Gastrocnemius medialis (tissue), 4 donors: ENCODE measurements around the gene CDC14C. TPM values are rescaled to one million over a fixed set of nuclear protein-coding genes. Genes with fewer than 3 reads are reported as not detected.

Source experiments
- ATAC-seq, 2 donors: fragments of 150-250 bp; one replicate each; pipeline ENCODE4 v1.9.1; 2016
- DNase-seq, 2 donors: peaks; one replicate each; pipeline ENCODE4 v3.0.0-alpha.2; 2019
- H3K27ac ChIP-seq, 4 donors: fragments of 200-600 bp; sonication (generic); 1 replicate in 1 of 4; 2 replicates in 3 of 4; pipeline ENCODE4 v1.5.1; 2016 to 2018; ENCODE audit warnings: mild to moderate bottlenecking in 2 of 4, moderate library complexity in 1 of 4
- H3K27me3 ChIP-seq, 3 donors: fragments of 200-600 bp; sonication (generic) in 2 of 3; 1 replicate in 1 of 3; 2 replicates in 2 of 3; pipeline versions ENCODE4 v1.5.1 to v1.6.0; 2016 to 2019; ENCODE audit warnings: mild to moderate bottlenecking in 1 of 3, moderate library complexity in 1 of 3
- H3K36me3 ChIP-seq, 2 donors: fragments of 200-600 bp; sonication (generic) in 1 of 2; one replicate each; pipeline ENCODE4 v1.5.1; 2017 to 2018
- H3K4me1 ChIP-seq, 2 donors: fragments of 200-600 bp; sonication (generic) in 1 of 2; one replicate each; pipeline ENCODE4 v1.5.1; 2016 to 2017; ENCODE audit warnings: mild to moderate bottlenecking in 2 of 2
- H3K4me3 ChIP-seq, 4 donors: fragments of 200-600 bp; sonication (generic) in 3 of 4; 1 replicate in 1 of 4; 2 replicates in 3 of 4; pipeline ENCODE4 v1.5.1; 2016 to 2019; ENCODE audit warnings: mild to moderate bottlenecking in 2 of 4
- H3K9me3 ChIP-seq, 3 donors: fragments of 200-600 bp; sonication (generic) in 2 of 3; 1 replicate in 1 of 3; 2 replicates in 2 of 3; pipeline ENCODE4 v1.5.1; 2016 to 2019
- CTCF ChIP-seq, 5 experiments: fragments of 450-650 bp in 3 of 5; fragments of 200-600 bp in 2 of 5; sonication (generic) in 2 of 5; IDR thresholded peaks in 4 of 5; conservative IDR thresholded peaks in 1 of 5; 1 replicate in 4 of 5; 2 replicates in 1 of 5; pipeline ENCODE4 v1.5.1; 2016 to 2019; ENCODE audit warnings: antibody characterized with exemption in 5 of 5, mild to moderate bottlenecking in 3 of 5, moderate library complexity in 3 of 5
- POLR2A ChIP-seq, 2 donors: fragments of 450-650 bp; IDR thresholded peaks; one replicate each; pipeline ENCODE4 v1.6.1; 2017; ENCODE audit warnings: antibody characterized with exemption in 2 of 2, mild to moderate bottlenecking in 2 of 2, moderate library complexity in 2 of 2
- in situ Hi-C, 4 donors: fragments of 200-750 bp; cut with MboI; loops; one replicate each; pipeline versions ENCODE4 v1.15.0 to v1.8.0; 2017; ENCODE audit warnings: low sequenced_read_pairs in 4 of 4
- intact Hi-C: fragments of 100-400 bp; cut with DNase I; formaldehyde crosslinking; loops from one replicate; pipeline ENCODE4 v1.15.1; 2023; ENCODE audit warnings: low total_unique reads
- total RNA-seq, 4 donors: library from RNA; depleted of rRNA; stranded (reverse); fragments of >200 nt; gene quantifications; one replicate each; pipeline versions ENCODE4 v1.1.0 to v1.2.3, GENCODE V29; 2016

CDC14C gene
- total RNA-seq, 4 donors from 2014 or later: not detected

- no peak overlapping the region for H3K27ac ChIP-seq
- no peaks in the 10 kb centered on the region for H3K9me3 ChIP-seq
- in situ Hi-C loops: no loop called here
- H3K27me3 ChIP-seq: no peaks in the 10 kb centered on the region
- ATAC-seq (no peak), DNase-seq (no peak)
- no peaks in the 10 kb centered on the region for H3K4me1 ChIP-seq
- TF ChIP-seq POLR2A (IDR thresholded peaks at IDR 0.05) (no peak), CTCF (IDR thresholded peaks at IDR 0.05 in 4 of 5, conservative IDR thresholded peaks at IDR 0.05 in 1 of 5) (no peak)
- intact Hi-C loops: no loop called here
- no peaks in the 10 kb centered on the region for H3K36me3 ChIP-seq
- no peak overlapping the region for H3K4me3 ChIP-seq
Measured at GRCh38 chr7:48964074-48964473, 39.7 kb downstream of the CDC14C start.

- no peaks in the 10 kb centered on the region for H3K27me3 ChIP-seq
- no peak overlapping the region for H3K27ac ChIP-seq
- H3K4me1 ChIP-seq: no peaks in the 10 kb centered on the region
- no peak overlapping the region for H3K4me3 ChIP-seq
- H3K9me3 ChIP-seq: no peaks in the 10 kb centered on the region
- no peaks in the 10 kb centered on the region for H3K36me3 ChIP-seq
- DNase-seq (no peak), ATAC-seq (no peak)
- in situ Hi-C loops (no loop called here), intact Hi-C loops (no loop called here)
- TF ChIP-seq POLR2A (IDR thresholded peaks at IDR 0.05): no peak
- no peak for TF ChIP-seq CTCF (IDR thresholded peaks at IDR 0.05 in 4 of 5, conservative IDR thresholded peaks at IDR 0.05 in 1 of 5)
Measured at GRCh38 chr7:48971173-48971572, 46.8 kb downstream of the CDC14C start.

- no peak for ATAC-seq
- H3K9me3 ChIP-seq: no peaks in the 10 kb centered on the region
Measured at GRCh38 chr7:48976253-48976652, 51.9 kb downstream of the CDC14C start.

GRCh38 chr7:48976850-48977249 is 52.5 kb downstream of the CDC14C start:
- no peaks in the 10 kb centered on the region for H3K9me3 ChIP-seq
- no peaks in the 10 kb centered on the region for H3K36me3 ChIP-seq
- in situ Hi-C loops (no loop called here), intact Hi-C loops (no loop called here)
- H3K4me1 ChIP-seq: no peaks in the 10 kb centered on the region
- TF ChIP-seq CTCF (IDR thresholded peaks at IDR 0.05 in 4 of 5, conservative IDR thresholded peaks at IDR 0.05 in 1 of 5): no peak
- no peak for TF ChIP-seq POLR2A (IDR thresholded peaks at IDR 0.05)
- H3K4me3 ChIP-seq: no peak overlapping the region
- H3K27me3 ChIP-seq: no peaks in the 10 kb centered on the region
- DNase-seq: no peak
- ATAC-seq: no peak
- H3K27ac ChIP-seq: no peak overlapping the region

More at GRCh38 chr7:48976253-48976652, 51.9 kb downstream of the CDC14C start:
- intact Hi-C loops: no loop called here
- in situ Hi-C loops: no loop called here
- TF ChIP-seq POLR2A (IDR thresholded peaks at IDR 0.05) (no peak), CTCF (IDR thresholded peaks at IDR 0.05 in 4 of 5, conservative IDR thresholded peaks at IDR 0.05 in 1 of 5) (no peak)
- DNase-seq: no peak
- Histone ChIP-seq H3K36me3 (no peaks in the 10 kb centered on the region), H3K27me3 (no peaks in the 10 kb centered on the region), H3K27ac (no peak overlapping the region), H3K4me3 (no peak overlapping the region), H3K4me1 (no peaks in the 10 kb centered on the region)
